Ishikawa (cell line): ENCODE data around the gene FGF12.

Source experiments
- CEBPB ChIP-seq: IDR thresholded peaks from 2 replicates; pipeline ENCODE4 v1.6.1; 2012
- EGR1 ChIP-seq: IDR thresholded peaks from 2 replicates; pipeline ENCODE4 v1.6.1; 2012
- EP300 ChIP-seq: IDR thresholded peaks from 2 replicates; pipeline ENCODE4 v1.6.1; 2012; ENCODE audit warnings: borderline replicate concordance
- FOXM1 ChIP-seq: IDR thresholded peaks from 2 replicates; pipeline ENCODE4 v1.6.1; 2012; ENCODE audit warnings: low read depth, borderline replicate concordance
- MAX ChIP-seq: IDR thresholded peaks from 2 replicates; pipeline ENCODE4 v1.6.1; 2012
- RAD21 ChIP-seq: IDR thresholded peaks from 2 replicates; pipeline ENCODE4 v1.6.1; 2012; ENCODE audit warnings: low read depth
- REST ChIP-seq: IDR thresholded peaks from 2 replicates; pipeline ENCODE4 v1.6.1; 2012; ENCODE audit warnings: low read depth, mild to moderate bottlenecking
- TAF1 ChIP-seq: IDR thresholded peaks from 2 replicates; pipeline ENCODE4 v1.6.1; 2012; ENCODE audit warnings: low read depth, mild to moderate bottlenecking
- TCF12 ChIP-seq: IDR thresholded peaks from 2 replicates; pipeline ENCODE4 v1.6.1; 2012; ENCODE audit warnings: low read depth
- TEAD4 ChIP-seq: IDR thresholded peaks from 2 replicates; pipeline ENCODE4 v1.6.1; 2012
- USF1 ChIP-seq: IDR thresholded peaks from 2 replicates; pipeline ENCODE4 v1.6.1; 2012
- YY1 ChIP-seq: IDR thresholded peaks from 2 replicates; pipeline ENCODE4 v1.6.1; 2012; ENCODE audit warnings: low read depth

- no peak for TF ChIP-seq FOXM1
- TF ChIP-seq MAX: no peak
- no peak for TF ChIP-seq TCF12
- TF ChIP-seq RAD21: no peak
- no peak for TF ChIP-seq USF1
- no peak for TF ChIP-seq TAF1
- TF ChIP-seq TEAD4: no peak
- no peak for TF ChIP-seq EGR1
- no peak for TF ChIP-seq EP300
- TF ChIP-seq REST: no peak
- TF ChIP-seq YY1: no peak
- TF ChIP-seq CEBPB: no peak
Measured at GRCh38 chr3:192516820-192517219, 210.5 kb downstream of the FGF12 start.
